Raji (cell line): ENCODE measurements around the gene NOMO2.
"Not testable (repeated sequence)": the region's sequence is repeated elsewhere in the genome, so short reads cannot be mapped to it uniquely, and the experiment has no call there.

Experiments
- POLR2A ChIP-seq: IDR thresholded peaks from 2 replicates; pipeline ENCODE4 v1.6.1; 2011; ENCODE audit warnings: low read depth, low read length, control low read depth; ENCODE audit not compliant: insufficient read depth

The NOMO2 gene, protein sequence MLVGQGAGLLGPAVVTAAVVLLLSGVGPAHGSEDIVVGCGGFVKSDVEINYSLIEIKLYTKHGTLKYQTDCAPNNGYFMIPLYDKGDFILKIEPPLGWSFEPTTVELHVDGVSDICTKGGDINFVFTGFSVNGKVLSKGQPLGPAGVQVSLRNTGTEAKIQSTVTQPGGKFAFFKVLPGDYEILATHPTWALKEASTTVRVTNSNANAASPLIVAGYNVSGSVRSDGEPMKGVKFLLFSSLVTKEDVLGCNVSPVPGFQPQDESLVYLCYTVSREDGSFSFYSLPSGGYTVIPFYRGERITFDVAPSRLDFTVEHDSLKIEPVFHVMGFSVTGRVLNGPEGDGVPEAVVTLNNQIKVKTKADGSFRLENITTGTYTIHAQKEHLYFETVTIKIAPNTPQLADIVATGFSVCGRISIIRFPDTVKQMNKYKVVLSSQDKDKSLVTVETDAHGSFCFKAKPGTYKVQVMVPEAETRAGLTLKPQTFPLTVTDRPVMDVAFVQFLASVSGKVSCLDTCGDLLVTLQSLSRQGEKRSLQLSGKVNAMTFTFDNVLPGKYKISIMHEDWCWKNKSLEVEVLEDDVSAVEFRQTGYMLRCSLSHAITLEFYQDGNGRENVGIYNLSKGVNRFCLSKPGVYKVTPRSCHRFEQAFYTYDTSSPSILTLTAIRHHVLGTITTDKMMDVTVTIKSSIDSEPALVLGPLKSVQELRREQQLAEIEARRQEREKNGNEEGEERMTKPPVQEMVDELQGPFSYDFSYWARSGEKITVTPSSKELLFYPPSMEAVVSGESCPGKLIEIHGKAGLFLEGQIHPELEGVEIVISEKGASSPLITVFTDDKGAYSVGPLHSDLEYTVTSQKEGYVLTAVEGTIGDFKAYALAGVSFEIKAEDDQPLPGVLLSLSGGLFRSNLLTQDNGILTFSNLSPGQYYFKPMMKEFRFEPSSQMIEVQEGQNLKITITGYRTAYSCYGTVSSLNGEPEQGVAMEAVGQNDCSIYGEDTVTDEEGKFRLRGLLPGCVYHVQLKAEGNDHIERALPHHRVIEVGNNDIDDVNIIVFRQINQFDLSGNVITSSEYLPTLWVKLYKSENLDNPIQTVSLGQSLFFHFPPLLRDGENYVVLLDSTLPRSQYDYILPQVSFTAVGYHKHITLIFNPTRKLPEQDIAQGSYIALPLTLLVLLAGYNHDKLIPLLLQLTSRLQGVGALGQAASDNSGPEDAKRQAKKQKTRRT

DNA sequence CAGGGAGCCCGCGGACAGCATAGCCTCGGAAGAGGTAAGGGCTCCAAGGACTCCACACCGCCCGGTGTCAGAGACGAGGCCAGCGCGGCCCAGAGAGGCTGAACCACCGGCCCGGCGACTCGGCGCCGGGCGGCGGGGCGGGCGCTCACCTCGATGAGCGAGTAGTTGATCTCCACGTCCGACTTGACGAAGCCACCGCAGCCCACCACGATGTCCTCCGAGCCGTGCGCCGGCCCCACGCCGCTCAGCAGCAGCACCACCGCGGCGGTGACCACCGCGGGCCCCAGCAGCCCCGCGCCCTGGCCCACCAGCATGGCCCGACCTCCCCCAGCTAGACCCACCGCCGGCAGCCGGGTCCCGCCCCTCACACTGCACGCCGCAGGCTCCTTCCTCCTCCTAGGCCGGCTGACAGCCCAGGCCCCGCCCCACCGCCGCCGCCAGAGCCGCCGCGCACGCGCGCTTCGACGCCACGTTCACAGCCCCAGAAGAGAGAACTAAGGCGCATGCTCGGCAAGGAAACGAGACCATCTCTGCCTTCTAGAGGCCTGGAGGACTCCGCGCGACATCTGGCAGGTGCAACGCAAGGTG is at the start of gene NOMO2:
NOMO2 (minus strand) TSS at position 371 of the 588 bp plus-strand sequence; CDS start at position 314, 57 bp downstream.
- not testable (repeated sequence) for TF ChIP-seq POLR2A

DNA sequence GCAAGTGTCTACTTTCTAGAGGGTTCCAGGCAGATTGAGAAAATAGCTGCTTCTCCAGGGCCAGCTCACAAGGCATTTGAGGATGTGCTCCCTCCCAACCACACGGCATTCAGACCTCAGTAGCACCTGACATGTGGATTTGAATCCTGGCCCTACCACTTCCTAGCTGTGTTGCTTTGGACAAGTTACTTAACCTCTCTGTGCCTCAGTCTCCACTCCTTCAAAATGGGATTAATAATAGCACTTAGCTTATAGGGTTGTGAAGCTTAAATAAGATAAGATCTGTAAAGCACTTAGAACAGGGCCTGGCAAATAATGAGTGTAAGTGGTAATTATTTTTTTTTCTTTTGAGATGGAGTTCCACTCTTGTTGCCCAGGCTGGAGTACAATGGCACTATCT is 21.0 kb upstream of the NOMO2 start:
- TF ChIP-seq POLR2A, result no peak
